GM06990 (cell line): ENCODE data around the gene KDELR1.
A peak's percentile ranks its signal among the peaks of the same experiment; 100 is the strongest.

Source experiments
- DNase-seq: peaks from one replicate; pipeline ENCODE4 v3.0.0-alpha.2; 2011; ENCODE audit not compliant: insufficient read length; ENCODE audit errors: extremely low read depth
- H3K27me3 ChIP-seq: replicated peaks from 2 replicates; pipeline ENCODE4 v1.6.0; 2011; ENCODE audit warnings: low read length; ENCODE audit not compliant: control insufficient read depth, insufficient read depth
- H3K36me3 ChIP-seq: 2 replicates; pipeline ENCODE4 v1.5.1; 2011; ENCODE audit warnings: low read length; ENCODE audit not compliant: control insufficient read depth, insufficient read depth
- H3K4me3 ChIP-seq: replicated peaks from 2 replicates; pipeline ENCODE4 v1.5.1; 2011; ENCODE audit warnings: low read depth, mild to moderate bottlenecking, control low read depth, low read length
- CTCF ChIP-seq: IDR thresholded peaks from 2 replicates; pipeline ENCODE4 v1.5.1; 2011; ENCODE audit warnings: low read length, control low read depth, mild to moderate bottlenecking, inconsistent platforms; ENCODE audit not compliant: insufficient read depth, poor library complexity, severe bottlenecking

KDELR1 gene

GRCh38 chr19:48415395-48415794 lies 24.0 kb upstream of the KDELR1 start:
- no peak overlapping the region for H3K4me3 ChIP-seq
- no peaks in the 10 kb centered on the region for H3K27me3 ChIP-seq
- no peaks in the 10 kb centered on the region for H3K36me3 ChIP-seq
- TF ChIP-seq CTCF = no peak
- peak; percentile 72 for DNase-seq

GRCh38 chr19:48413879-48414587 lies 22.7 kb upstream of the KDELR1 start:
- H3K36me3 ChIP-seq = no peaks in the 10 kb centered on the region
- no peak overlapping the region for H3K4me3 ChIP-seq
- no peak for TF ChIP-seq CTCF
- DNase-seq = no peak
- H3K27me3 ChIP-seq = no peaks in the 10 kb centered on the region

GRCh38 chr19:48405850-48406249 lies 14.5 kb upstream of the KDELR1 start:
- no peak overlapping the region for H3K4me3 ChIP-seq
- DNase-seq = no peak
- H3K36me3 ChIP-seq = no peaks in the 10 kb centered on the region
- H3K27me3 ChIP-seq = no peaks in the 10 kb centered on the region
- no peak for TF ChIP-seq CTCF

GRCh38 chr19:48405010-48405659 lies 13.8 kb upstream of the KDELR1 start:
- no peak overlapping the region for H3K4me3 ChIP-seq
- H3K36me3 ChIP-seq = no peaks in the 10 kb centered on the region
- no peak for DNase-seq
- no peak for TF ChIP-seq CTCF
- no peaks in the 10 kb centered on the region for H3K27me3 ChIP-seq

- Histone ChIP-seq H3K4me3 (no peak overlapping the region), H3K36me3 (no peaks in the 10 kb centered on the region), H3K27me3 (no peaks in the 10 kb centered on the region)
- no peak for DNase-seq
- no peak for TF ChIP-seq CTCF
Observed at GRCh38 chr19:48403606-48404005, 12.3 kb upstream of the KDELR1 start.
